GM18870 (cell line): ENCODE data around the gene TKTL1.

Experiments used
- ATAC-seq: cut with Tn5 transposase; IDR thresholded peaks from one replicate; pipeline ENCODE4 v1.9.1; 2021; ENCODE audit warnings: moderate library complexity; ENCODE audit not compliant: unreplicated experiment

The TKTL1 gene

GRCh38 chrX:154358829-154359228 is 63.2 kb downstream of the TKTL1 start:
- no peak for ATAC-seq

- no peak for ATAC-seq
Measured at GRCh38 chrX:154359362-154360154, 64.0 kb downstream of the TKTL1 start.

- no peak for ATAC-seq
Measured at GRCh38 chrX:154360155-154360713, 64.6 kb downstream of the TKTL1 start.

GRCh38 chrX:154362085-154362742 is 66.6 kb downstream of the TKTL1 start:
- ATAC-seq = no peak

- no peak for ATAC-seq
Measured at GRCh38 chrX:154363706-154364439, 68.3 kb downstream of the TKTL1 start.

- no peak for ATAC-seq
Measured at GRCh38 chrX:154365052-154365600, 69.5 kb downstream of the TKTL1 start.

GRCh38 chrX:154365997-154366665 is 70.5 kb downstream of the TKTL1 start:
- no peak for ATAC-seq

GRCh38 chrX:154366666-154367055 is 71.1 kb downstream of the TKTL1 start:
- ATAC-seq = no peak

GRCh38 chrX:154367474-154368308 is 72.1 kb downstream of the TKTL1 start:
- no peak for ATAC-seq

GRCh38 chrX:154368630-154369448 is 73.2 kb downstream of the TKTL1 start:
- no peak for ATAC-seq

- no peak for ATAC-seq
Measured at GRCh38 chrX:154369449-154370299, 74.1 kb downstream of the TKTL1 start.

GRCh38 chrX:154370300-154371016 is 74.9 kb downstream of the TKTL1 start:
- no peak for ATAC-seq

- no peak for ATAC-seq
Measured at GRCh38 chrX:154371017-154371788, 75.6 kb downstream of the TKTL1 start.

GRCh38 chrX:154371789-154372300 is 76.2 kb downstream of the TKTL1 start:
- ATAC-seq = no peak

- no peak for ATAC-seq
Measured at GRCh38 chrX:154372612-154373022, 77.0 kb downstream of the TKTL1 start.
